ENCODE results near the gene SRSF11. TPM values are rescaled to one million over a fixed set of nuclear protein-coding genes. Genes with fewer than 3 reads are reported as not detected.
"Not testable (repeated sequence)": the region's sequence is repeated elsewhere in the genome, so short reads cannot be mapped to it uniquely, and the experiment has no call there.

Gene SRSF11, protein sequence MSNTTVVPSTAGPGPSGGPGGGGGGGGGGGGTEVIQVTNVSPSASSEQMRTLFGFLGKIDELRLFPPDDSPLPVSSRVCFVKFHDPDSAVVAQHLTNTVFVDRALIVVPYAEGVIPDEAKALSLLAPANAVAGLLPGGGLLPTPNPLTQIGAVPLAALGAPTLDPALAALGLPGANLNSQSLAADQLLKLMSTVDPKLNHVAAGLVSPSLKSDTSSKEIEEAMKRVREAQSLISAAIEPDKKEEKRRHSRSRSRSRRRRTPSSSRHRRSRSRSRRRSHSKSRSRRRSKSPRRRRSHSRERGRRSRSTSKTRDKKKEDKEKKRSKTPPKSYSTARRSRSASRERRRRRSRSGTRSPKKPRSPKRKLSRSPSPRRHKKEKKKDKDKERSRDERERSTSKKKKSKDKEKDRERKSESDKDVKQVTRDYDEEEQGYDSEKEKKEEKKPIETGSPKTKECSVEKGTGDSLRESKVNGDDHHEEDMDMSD
- 100 to 1,000 TPM; 177 to 178 TPM for total RNA-seq

DNA sequence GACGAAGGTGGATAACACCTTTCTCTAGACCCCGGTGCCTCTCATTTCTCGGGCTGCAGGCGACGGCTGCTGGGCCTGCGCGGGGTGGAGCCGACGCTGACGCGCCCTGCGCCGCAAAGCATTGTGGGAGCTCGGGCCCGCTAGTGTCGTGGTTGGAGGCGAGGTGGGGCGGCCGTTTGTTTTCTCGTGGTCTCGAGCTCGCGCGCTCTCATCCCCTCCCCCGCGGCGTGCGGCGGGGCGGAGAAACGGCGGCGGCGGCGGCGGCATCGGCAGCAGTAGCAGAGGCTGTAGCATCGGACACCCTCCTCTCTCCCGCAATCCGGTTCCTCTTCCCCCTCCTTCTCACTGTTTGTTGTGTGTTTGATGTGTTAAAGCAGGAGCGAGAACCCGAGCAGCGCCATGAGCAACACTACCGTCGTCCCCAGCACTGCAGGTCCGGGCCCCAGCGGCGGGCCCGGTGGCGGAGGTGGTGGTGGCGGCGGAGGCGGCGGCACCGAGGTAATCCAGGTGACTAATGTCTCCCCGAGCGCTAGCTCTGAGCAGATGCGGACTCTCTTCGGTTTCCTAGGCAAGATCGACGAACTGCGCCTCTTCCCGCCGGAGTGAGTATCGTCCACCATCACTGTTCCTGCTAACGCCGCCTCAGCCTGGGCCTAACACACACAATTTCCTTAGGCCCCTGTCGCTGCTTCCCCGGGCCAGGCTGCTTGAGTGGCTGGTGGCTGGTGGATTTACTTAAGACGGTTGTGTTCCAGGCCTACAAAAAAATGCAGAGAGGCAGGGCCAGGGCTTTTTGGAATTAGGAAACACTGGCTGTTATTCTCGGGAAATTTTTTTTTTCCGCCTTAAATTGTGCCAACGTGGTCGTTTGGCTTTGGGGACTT lies at the start of gene SRSF11:
Gene SRSF11 (plus strand): TSS at position 143 of the 884 bp plus-strand sequence. CDS start 257 bp downstream, at position 400.
- Mint-ChIP-seq H3K27me3 (no peaks in the 10 kb centered on the region), H3K36me3 (ENCODE audit: low read depth) (peaks cover 32% of the 10 kb centered on the region), H3K4me1 (peaks cover 49% of the 10 kb centered on the region), H3K4me3 (peak within 1 kb of the TSS; percentile 86), H3K27ac (peak within 1 kb of the TSS; percentile 91), H3K9me3 (no peaks in the 10 kb centered on the region)
- ChIA-PET CTCF (interaction anchor here (0.6 to 2.3 kb wide), 8 partner anchors 10 to 859 kb away, joined by 3 to 13 read pairs (median 3); partner anchors contain the start of gene ZRANB2), POLR2A (interaction anchor here (0.6 to 3.1 kb wide), 14 partner anchors 9 to 862 kb away, joined by 3 to 123 read pairs (median 6); partner anchors contain the start of genes ANKRD13C, CTH, LRRC40 and ZRANB2)
- peak; percentile 96 for DNase-seq

DNA sequence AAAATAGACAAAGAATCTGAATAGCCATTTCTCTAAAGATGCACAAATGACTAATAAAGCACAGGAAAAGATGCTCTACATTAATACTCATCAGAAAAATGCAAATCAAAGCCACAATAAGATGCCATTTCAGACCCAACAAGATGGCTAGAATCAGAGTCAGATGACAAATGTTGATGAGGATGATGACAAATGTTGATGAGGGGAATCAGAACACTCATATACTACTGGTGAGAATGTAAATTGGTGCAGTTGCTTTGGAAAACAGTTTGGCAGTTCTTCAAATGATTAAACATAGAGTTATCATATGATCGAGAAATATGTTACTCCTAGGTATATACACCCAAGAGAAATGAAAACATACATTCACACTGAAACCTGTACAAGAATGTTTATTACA lies 49.7 kb upstream of the SRSF11 start:
- CTCF ChIA-PET = no interaction called here
- peaks cover 28% of the 10 kb centered on the region for H3K36me3 Mint-ChIP-seq (ENCODE audit: low read depth)
- POLR2A ChIA-PET = no interaction called here

DNA sequence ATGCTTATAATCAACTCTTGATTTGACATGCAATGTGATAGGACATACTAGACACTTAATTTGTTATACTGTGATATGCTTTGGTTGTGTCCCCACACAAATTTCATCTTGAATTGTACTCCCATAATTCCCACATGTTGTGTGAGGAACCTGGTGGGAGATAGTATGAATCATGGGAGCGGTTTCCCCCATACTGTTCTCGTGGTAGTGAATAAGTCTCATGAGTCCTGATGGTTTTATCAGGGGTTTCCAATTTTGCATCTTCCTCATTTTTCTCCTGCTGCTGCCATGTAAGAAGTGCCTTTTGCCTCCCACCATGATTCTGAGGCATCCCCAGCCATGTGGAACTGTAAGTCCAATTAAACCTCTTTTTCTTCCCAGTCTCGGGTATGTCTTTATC lies 36.0 kb upstream of the SRSF11 start:
- POLR2A ChIA-PET, H3K4me1 Mint-ChIP-seq, H3K27me3 Mint-ChIP-seq, H3K9me3 Mint-ChIP-seq, H3K27ac Mint-ChIP-seq, DNase-seq, H3K4me3 Mint-ChIP-seq, CTCF ChIA-PET: not testable (repeated sequence)
- peaks cover 18% of the 10 kb centered on the region for H3K36me3 Mint-ChIP-seq (ENCODE audit: low read depth)

More for the DNA sequence above, 49.7 kb upstream of the SRSF11 start:
- no peak overlapping the region for H3K4me3 Mint-ChIP-seq
- no peaks in the 10 kb centered on the region for H3K9me3 Mint-ChIP-seq
- no peaks in the 10 kb centered on the region for H3K27me3 Mint-ChIP-seq
- H3K4me1 Mint-ChIP-seq = peaks cover 13% of the 10 kb centered on the region
- no peak overlapping the region for H3K27ac Mint-ChIP-seq
- DNase-seq = no peak

DNA sequence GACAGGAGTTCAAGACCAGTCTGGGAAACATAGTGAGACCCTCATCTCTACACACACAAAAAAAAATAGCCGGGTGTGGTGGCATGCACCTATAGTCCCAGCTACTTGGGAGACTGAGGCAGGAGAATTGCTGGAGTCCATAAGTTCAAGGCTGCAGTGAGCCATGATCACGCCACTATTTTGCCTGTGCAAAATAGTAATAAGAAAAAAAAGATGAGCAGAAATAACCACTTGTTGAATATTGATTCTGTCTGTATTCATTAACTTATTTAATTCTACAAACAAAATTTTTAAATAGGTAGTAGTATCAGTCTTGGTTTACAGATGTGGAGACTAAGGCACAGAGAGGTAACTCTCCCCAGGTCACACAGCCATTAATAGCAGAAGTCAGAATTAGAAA lies 32.7 kb upstream of the SRSF11 start:
- ChIA-PET POLR2A (no interaction called here), CTCF (no interaction called here)
- Mint-ChIP-seq H3K27me3 (no peaks in the 10 kb centered on the region), H3K4me1 (peaks cover 2% of the 10 kb centered on the region), H3K9me3 (peaks cover 7% of the 10 kb centered on the region), H3K36me3 (ENCODE audit: low read depth) (peaks cover 25% of the 10 kb centered on the region), H3K27ac (no peak overlapping the region), H3K4me3 (no peak overlapping the region)
- no peak for DNase-seq

DNA sequence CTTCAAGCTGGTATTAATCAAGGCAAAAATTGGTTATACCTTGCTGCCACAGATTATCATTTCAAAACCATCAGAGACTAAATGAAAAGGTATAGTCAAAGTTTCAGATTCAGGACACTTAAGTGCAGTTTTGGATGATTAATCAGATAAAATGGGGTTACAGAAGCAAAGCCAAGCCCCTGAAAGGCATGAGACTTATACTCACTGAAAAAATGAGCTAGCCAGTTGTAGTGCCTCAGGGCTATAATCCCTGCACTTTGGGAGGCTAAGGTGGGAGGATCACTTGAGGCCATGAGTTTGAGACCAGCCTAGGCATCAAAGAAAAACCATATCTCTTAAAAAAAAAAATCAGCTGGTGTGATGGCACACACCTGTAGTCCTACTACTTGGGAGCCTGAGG lies 31.0 kb upstream of the SRSF11 start:
- POLR2A ChIA-PET = no interaction called here
- CTCF ChIA-PET = interaction anchor here (1.0 kb wide), 1 partner anchor 10 kb away, joined by 4 read pairs; no protein-coding TSS in a partner anchor
- H3K27ac Mint-ChIP-seq = no peak overlapping the region

DNA sequence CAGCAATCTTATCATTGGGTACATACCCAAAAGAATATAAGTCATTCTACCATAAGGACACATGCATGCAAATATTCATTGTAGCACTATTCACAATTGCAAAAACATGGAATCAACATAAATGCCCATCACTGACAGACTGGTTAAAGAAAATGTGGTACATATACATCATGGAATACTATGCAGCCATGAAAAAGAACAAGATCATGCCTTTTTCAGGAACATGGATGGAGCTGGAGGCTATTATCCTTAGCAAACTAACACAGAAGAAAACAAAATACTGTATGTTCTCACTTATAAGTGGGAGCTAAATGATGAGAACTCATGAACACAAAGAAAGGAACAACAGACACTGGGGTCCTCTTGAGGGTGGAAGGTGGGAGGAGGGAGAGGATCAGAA lies 28.7 kb upstream of the SRSF11 start:
- CTCF ChIA-PET, DNase-seq, H3K27ac Mint-ChIP-seq, H3K27me3 Mint-ChIP-seq, H3K9me3 Mint-ChIP-seq, POLR2A ChIA-PET, H3K4me3 Mint-ChIP-seq, H3K4me1 Mint-ChIP-seq: not testable (repeated sequence)
- peaks cover 12% of the 10 kb centered on the region for H3K36me3 Mint-ChIP-seq (ENCODE audit: low read depth)

More for the DNA sequence above, 31.0 kb upstream of the SRSF11 start:
- Mint-ChIP-seq H3K27me3 (no peaks in the 10 kb centered on the region), H3K36me3 (ENCODE audit: low read depth) (peaks cover 24% of the 10 kb centered on the region), H3K4me3 (no peak overlapping the region), H3K4me1 (peaks cover 2% of the 10 kb centered on the region), H3K9me3 (peaks cover 7% of the 10 kb centered on the region)
- DNase-seq = no peak

DNA sequence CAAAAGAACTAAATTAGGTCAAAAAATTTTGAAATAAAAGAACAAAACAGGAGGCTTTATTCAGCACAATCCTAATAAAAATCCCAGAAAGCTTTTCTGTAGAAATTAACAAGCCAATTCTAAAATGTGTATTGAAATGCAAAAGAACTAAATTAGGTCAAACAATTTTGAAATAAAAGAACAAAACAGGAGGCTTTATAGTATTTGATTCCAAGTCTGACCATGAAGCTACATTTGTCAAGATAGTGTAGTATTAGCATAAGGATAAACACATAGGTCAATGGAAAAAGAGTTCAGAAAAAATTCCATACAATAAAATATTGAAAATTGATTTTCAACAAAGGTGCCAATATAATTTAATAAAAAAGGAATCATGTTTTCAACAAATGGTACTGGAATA lies 26.6 kb upstream of the SRSF11 start:
- H3K36me3 Mint-ChIP-seq (ENCODE audit: low read depth) = peaks cover 9% of the 10 kb centered on the region
- no peaks in the 10 kb centered on the region for H3K27me3 Mint-ChIP-seq
- peaks cover 7% of the 10 kb centered on the region for H3K9me3 Mint-ChIP-seq
- no peak for DNase-seq
- POLR2A ChIA-PET = no interaction called here
- no peak overlapping the region for H3K27ac Mint-ChIP-seq
- no peak overlapping the region for H3K4me3 Mint-ChIP-seq
- CTCF ChIA-PET = no interaction called here
- peaks cover 2% of the 10 kb centered on the region for H3K4me1 Mint-ChIP-seq

DNA sequence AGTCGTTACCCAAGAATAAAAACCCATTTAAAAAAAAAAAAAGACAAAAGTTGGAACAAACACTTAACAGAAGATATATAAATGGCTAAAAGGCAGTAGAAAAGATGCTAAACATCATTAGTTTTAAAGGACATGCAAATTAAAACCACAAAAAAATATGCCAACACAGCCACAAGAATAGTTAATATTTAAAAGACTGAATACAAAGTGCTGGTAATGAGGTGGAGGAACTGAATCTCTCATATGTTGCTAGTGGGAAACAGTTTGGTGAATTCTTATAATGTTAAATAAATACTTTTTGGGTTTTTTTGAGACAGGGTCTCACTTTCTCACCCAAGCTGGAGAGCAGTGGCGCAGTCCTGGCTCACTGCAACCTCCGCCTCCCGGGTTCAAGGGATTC lies 25.8 kb upstream of the SRSF11 start:
- H3K27me3 Mint-ChIP-seq = no peaks in the 10 kb centered on the region
- CTCF ChIA-PET = no interaction called here
- peaks cover 11% of the 10 kb centered on the region for H3K36me3 Mint-ChIP-seq (ENCODE audit: low read depth)

DNA sequence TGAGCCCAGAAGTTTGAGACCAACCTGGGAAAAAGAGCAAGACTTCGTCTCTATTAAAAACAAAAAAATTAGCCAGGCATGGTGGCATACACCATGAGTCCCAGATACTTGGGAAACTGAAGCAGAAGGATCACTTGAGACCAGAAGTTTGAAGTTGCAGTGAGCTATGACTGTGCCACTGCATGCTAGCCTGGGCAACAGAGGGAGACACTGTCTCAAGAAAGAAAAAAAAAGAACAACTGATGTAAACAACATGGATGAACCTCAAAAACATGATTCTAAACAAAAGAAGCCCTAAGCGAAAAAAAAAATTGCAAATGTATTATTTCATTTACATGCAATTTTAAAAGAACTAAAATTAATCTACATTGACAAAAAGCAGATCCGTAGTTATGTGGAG lies 24.8 kb upstream of the SRSF11 start:
- POLR2A ChIA-PET = interaction anchor here (1.4 kb wide), 1 partner anchor 9 kb away, joined by 4 read pairs; the partner anchor contains the start of gene LRRC40
- H3K36me3 Mint-ChIP-seq (ENCODE audit: low read depth) = peaks cover 15% of the 10 kb centered on the region
- no peak for DNase-seq
- CTCF ChIA-PET = no interaction called here
- no peak overlapping the region for H3K27ac Mint-ChIP-seq
- H3K4me1 Mint-ChIP-seq = peaks cover 7% of the 10 kb centered on the region
- no peak overlapping the region for H3K4me3 Mint-ChIP-seq
- no peaks in the 10 kb centered on the region for H3K27me3 Mint-ChIP-seq
- peaks cover 7% of the 10 kb centered on the region for H3K9me3 Mint-ChIP-seq

More for the DNA sequence above, 25.8 kb upstream of the SRSF11 start:
- H3K4me1 Mint-ChIP-seq = peaks cover 2% of the 10 kb centered on the region
- peaks cover 7% of the 10 kb centered on the region for H3K9me3 Mint-ChIP-seq
- no peak overlapping the region for H3K27ac Mint-ChIP-seq
- POLR2A ChIA-PET = interaction anchor here (1.4 kb wide), 1 partner anchor 10 kb away, joined by 4 read pairs; the partner anchor contains the start of gene LRRC40
- DNase-seq = no peak
- H3K4me3 Mint-ChIP-seq = no peak overlapping the region

DNA sequence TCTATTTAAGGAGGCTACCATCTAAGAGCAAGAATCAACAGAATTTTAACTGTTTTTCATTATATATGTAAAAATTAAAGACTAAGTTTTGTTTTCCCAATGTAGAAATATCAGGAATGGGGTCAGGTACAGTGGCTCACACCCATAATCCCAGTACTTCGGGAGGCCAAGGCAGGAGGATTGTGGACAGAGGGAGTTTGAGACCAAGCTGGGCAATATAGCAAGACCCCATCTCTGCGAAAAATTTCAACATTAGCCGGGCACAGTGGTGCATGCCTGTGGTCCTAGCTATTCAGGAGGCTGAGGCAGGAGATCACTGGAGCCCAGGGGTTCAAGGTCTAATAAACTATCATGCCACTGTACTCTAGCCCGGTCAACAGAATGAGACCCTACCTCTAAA lies 21.1 kb upstream of the SRSF11 start:
- CTCF ChIA-PET = interaction anchor here (0.7 kb wide), 1 partner anchor 10 kb away, joined by 4 read pairs; no protein-coding TSS in a partner anchor
- Mint-ChIP-seq H3K36me3 (ENCODE audit: low read depth) (peaks cover 7% of the 10 kb centered on the region), H3K9me3 (no peaks in the 10 kb centered on the region), H3K27me3 (no peaks in the 10 kb centered on the region), H3K4me3 (no peak overlapping the region), H3K27ac (no peak overlapping the region), H3K4me1 (peaks cover 35% of the 10 kb centered on the region)
- no peak for DNase-seq
- POLR2A ChIA-PET = no interaction called here

DNA sequence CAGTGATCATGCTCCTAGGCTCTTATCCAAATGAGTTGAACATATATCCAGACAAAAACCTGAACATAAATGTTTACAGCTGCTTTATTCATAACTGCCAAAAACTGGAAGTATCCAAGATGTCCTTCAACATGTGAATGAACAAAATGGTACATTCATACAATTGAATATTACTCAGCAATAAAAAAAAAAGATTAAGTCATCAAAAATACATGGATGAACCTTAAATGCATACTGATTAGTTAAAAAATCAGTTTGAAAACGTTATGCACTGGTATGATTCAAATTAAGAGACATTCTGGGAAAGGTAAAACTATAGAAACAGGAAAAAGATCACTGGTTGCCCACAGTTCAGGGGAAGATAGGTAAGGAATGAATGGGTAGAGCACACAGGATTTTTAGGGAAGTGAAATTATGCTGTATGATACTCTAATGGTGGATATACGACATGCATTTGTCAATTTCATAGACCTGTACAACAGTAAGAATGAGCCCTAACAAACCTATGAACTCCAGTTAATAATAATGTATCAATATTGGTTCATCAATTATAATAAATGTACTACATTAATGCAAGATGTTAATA lies 18.9 kb upstream of the SRSF11 start:
- Mint-ChIP-seq H3K27me3 (no peaks in the 10 kb centered on the region), H3K27ac (no peak overlapping the region), H3K9me3 (no peaks in the 10 kb centered on the region), H3K4me3 (no peak overlapping the region), H3K36me3 (ENCODE audit: low read depth) (peaks cover 10% of the 10 kb centered on the region), H3K4me1 (peaks cover 42% of the 10 kb centered on the region)
- CTCF ChIA-PET = interaction anchor here (1.1 kb wide), 1 partner anchor 14 kb away, joined by 3 read pairs; no protein-coding TSS in a partner anchor
- POLR2A ChIA-PET = interaction anchor here (11.1 kb wide), 1 partner anchor 18 kb away, joined by 123 read pairs; the partner anchor contains the start of gene SRSF11
- no peak for DNase-seq

DNA sequence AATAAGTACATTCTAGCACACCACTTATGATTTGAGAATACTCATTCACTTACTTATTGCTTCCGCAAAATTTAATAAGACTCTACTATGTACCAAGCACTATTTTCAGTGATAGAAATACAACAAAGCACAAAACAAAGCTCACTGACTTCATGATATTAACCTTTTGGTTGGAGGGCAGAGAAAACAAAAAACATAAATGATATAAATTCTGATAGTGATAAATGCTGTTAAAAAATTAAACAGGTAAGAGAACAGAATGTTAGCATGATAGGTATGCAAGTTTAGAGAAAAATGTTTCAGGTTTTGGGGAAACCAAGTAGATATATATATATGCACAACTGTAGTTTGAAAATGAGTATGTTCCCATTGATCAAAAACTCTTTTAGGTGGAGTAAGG lies 17.0 kb upstream of the SRSF11 start:
- peaks cover 19% of the 10 kb centered on the region for H3K36me3 Mint-ChIP-seq (ENCODE audit: low read depth)
- H3K27me3 Mint-ChIP-seq = no peaks in the 10 kb centered on the region
- H3K9me3 Mint-ChIP-seq = no peaks in the 10 kb centered on the region
- H3K27ac Mint-ChIP-seq = no peak overlapping the region
- POLR2A ChIA-PET = interaction anchor here (0.7 to 11.1 kb wide), 6 partner anchors 9 to 877 kb away, joined by 3 to 123 read pairs (median 18); partner anchors contain the start of genes ANKRD13C, CTH, SRSF11 and ZRANB2
- DNase-seq = no peak
- peaks cover 58% of the 10 kb centered on the region for H3K4me1 Mint-ChIP-seq
- CTCF ChIA-PET = no interaction called here
- H3K4me3 Mint-ChIP-seq = peak overlapping the region; percentile 97
